Osteoblast (primary cell): Measurements from ENCODE around the gene SLC12A2. TPM values are rescaled to one million over a fixed set of nuclear protein-coding genes. Genes with fewer than 3 reads are reported as not detected.

Experiments
- DNase-seq: peaks from one replicate; pipeline ENCODE4 v3.0.0; 2011; ENCODE audit warnings: low spot score, mixed read lengths; ENCODE audit not compliant: insufficient read length; ENCODE audit errors: missing footprints
- H2AFZ ChIP-seq: 2 replicates; pipeline ENCODE4 v1.6.0; 2011; ENCODE audit warnings: mild to moderate bottlenecking, low read length
- H3K27ac ChIP-seq: 2 replicates; pipeline ENCODE4 v1.5.1; 2011; ENCODE audit warnings: mild to moderate bottlenecking, low read depth, low read length, moderate library complexity
- H3K27me3 ChIP-seq: 2 replicates; pipeline ENCODE4 v1.6.0; 2012; ENCODE audit warnings: mild to moderate bottlenecking, control low read depth, inconsistent platforms, low read length, moderate library complexity; ENCODE audit not compliant: insufficient read depth
- H3K36me3 ChIP-seq: 2 replicates; pipeline ENCODE4 v1.5.1; 2011; ENCODE audit warnings: mild to moderate bottlenecking, low read length, control low read depth, moderate library complexity; ENCODE audit not compliant: insufficient read depth
- H3K4me1 ChIP-seq: 2 replicates; pipeline ENCODE4 v1.5.1; 2011; ENCODE audit warnings: mild to moderate bottlenecking, low read length, control low read depth, moderate library complexity; ENCODE audit not compliant: insufficient read depth
- H3K4me2 ChIP-seq: 2 replicates; pipeline ENCODE4 v1.6.0; 2011; ENCODE audit warnings: mild to moderate bottlenecking, low read length; ENCODE audit not compliant: insufficient read depth
- H3K4me3 ChIP-seq: fragments of 200-600 bp; sonication (generic); 3 replicates; pipeline ENCODE4 v1.5.1; 2012; ENCODE audit warnings: mild to moderate bottlenecking, low read length, inconsistent platforms; ENCODE audit not compliant: insufficient read depth
- H3K79me2 ChIP-seq: 2 replicates; pipeline ENCODE4 v1.6.0; 2012; ENCODE audit warnings: mild to moderate bottlenecking, low read length, control low read depth, inconsistent platforms; ENCODE audit not compliant: insufficient read depth
- H3K9me3 ChIP-seq: 2 replicates; pipeline ENCODE4 v1.5.1; 2011; ENCODE audit warnings: low read depth, low read length, control low read depth
- H4K20me1 ChIP-seq: 2 replicates; pipeline ENCODE4 v1.6.0; 2012; ENCODE audit warnings: mild to moderate bottlenecking, low read length, control low read depth; ENCODE audit not compliant: insufficient read depth
- CTCF ChIP-seq: IDR thresholded peaks from 2 replicates; pipeline ENCODE4 v1.5.1; 2011; ENCODE audit warnings: mild to moderate bottlenecking, low read depth, low read length, moderate library complexity; ENCODE audit errors: extremely low read depth
- total RNA-seq: library from RNA; depleted of rRNA; stranded (reverse); fragments of >200 nt; gene quantifications from 2 replicates; pipeline ENCODE4 v1.2.3, GENCODE V29; 2012

The SLC12A2 gene
- total RNA-seq, 1 donor, result 25.3 TPM

- H2AFZ ChIP-seq, result no peak overlapping the region
- DNase-seq, result peak; percentile 83
Measured at GRCh38 chr5:128213340-128213739, 129.8 kb downstream of the SLC12A2 start.

GRCh38 chr5:128213833-128214232 lies 130.3 kb downstream of the SLC12A2 start:
- Histone ChIP-seq H2AFZ (no peak overlapping the region), H3K9me3 (no peaks in the 10 kb centered on the region), H3K4me3 (no peak overlapping the region), H3K4me1 (peaks cover 16% of the 10 kb centered on the region), H3K79me2 (no peaks in the 10 kb centered on the region), H3K27me3 (no peaks in the 10 kb centered on the region), H3K4me2 (no peak overlapping the region), H3K27ac (no peak overlapping the region), H4K20me1 (no peaks in the 10 kb centered on the region), H3K36me3 (no peaks in the 10 kb centered on the region)
- no peak for TF ChIP-seq CTCF
- DNase-seq, result no peak

More at GRCh38 chr5:128213340-128213739, 129.8 kb downstream of the SLC12A2 start:
- H4K20me1 ChIP-seq, result no peaks in the 10 kb centered on the region
- no peaks in the 10 kb centered on the region for H3K36me3 ChIP-seq
- TF ChIP-seq CTCF, result peak; percentile 81
- no peaks in the 10 kb centered on the region for H3K9me3 ChIP-seq
- H3K4me2 ChIP-seq, result no peak overlapping the region
- no peaks in the 10 kb centered on the region for H3K79me2 ChIP-seq
- peaks cover 16% of the 10 kb centered on the region for H3K4me1 ChIP-seq
- H3K27me3 ChIP-seq, result no peaks in the 10 kb centered on the region
- H3K4me3 ChIP-seq, result no peak overlapping the region
- H3K27ac ChIP-seq, result no peak overlapping the region

GRCh38 chr5:128216285-128216684 lies 132.7 kb downstream of the SLC12A2 start:
- H3K27ac ChIP-seq, result peak overlapping the region; percentile 85
- peaks cover 16% of the 10 kb centered on the region for H3K4me1 ChIP-seq
- H4K20me1 ChIP-seq, result no peaks in the 10 kb centered on the region
- no peaks in the 10 kb centered on the region for H3K9me3 ChIP-seq
- TF ChIP-seq CTCF, result no peak
- peak overlapping the region; percentile 43 for H3K4me2 ChIP-seq
- H3K36me3 ChIP-seq, result no peaks in the 10 kb centered on the region
- no peak overlapping the region for H3K4me3 ChIP-seq
- no peak for DNase-seq
- no peaks in the 10 kb centered on the region for H3K27me3 ChIP-seq
- H3K79me2 ChIP-seq, result no peaks in the 10 kb centered on the region
- peak overlapping the region; percentile 79 for H2AFZ ChIP-seq

GRCh38 chr5:128216860-128217531 lies 133.4 kb downstream of the SLC12A2 start:
- H3K4me1 ChIP-seq, result peaks cover 16% of the 10 kb centered on the region
- peak overlapping the region; percentile 12 for H3K4me3 ChIP-seq
- no peaks in the 10 kb centered on the region for H3K27me3 ChIP-seq
- DNase-seq, result peak; percentile 90
- H2AFZ ChIP-seq, result peak overlapping the region; percentile 79
- peak overlapping the region; percentile 85 for H3K27ac ChIP-seq
- no peaks in the 10 kb centered on the region for H3K79me2 ChIP-seq
- H3K4me2 ChIP-seq, result peak overlapping the region; percentile 43
- no peaks in the 10 kb centered on the region for H4K20me1 ChIP-seq
- H3K9me3 ChIP-seq, result no peaks in the 10 kb centered on the region
- H3K36me3 ChIP-seq, result no peaks in the 10 kb centered on the region
- TF ChIP-seq CTCF, result no peak
